Coronary artery (tissue), 2 donors: ENCODE data around the gene NUP93.

ENCODE experiments used
- DNase-seq: peaks from one replicate; pipeline ENCODE4 v3.0.0-alpha.2; 2017; ENCODE audit warnings: low spot score
- H3K27ac ChIP-seq, 2 donors: fragments of 200-600 bp; sonication (generic); one replicate each; pipeline ENCODE4 v1.5.1; 2016 to 2019
- H3K4me3 ChIP-seq: fragments of 200-600 bp; sonication (generic); 2 replicates; pipeline ENCODE4 v1.5.1; 2016; ENCODE audit warnings: mild to moderate bottlenecking, moderate library complexity
- CTCF ChIP-seq: fragments of 200-600 bp; sonication (generic); IDR thresholded peaks from one replicate; pipeline ENCODE4 v1.5.1; 2019; ENCODE audit warnings: antibody characterized with exemption

Gene NUP93

GRCh38 chr16:56851671-56852400, 121.9 kb downstream of the NUP93 start:
- Histone ChIP-seq H3K27ac (no peak overlapping the region), H3K4me3 (no peak overlapping the region)
- no peak for DNase-seq
- TF ChIP-seq CTCF = no peak

DNA sequence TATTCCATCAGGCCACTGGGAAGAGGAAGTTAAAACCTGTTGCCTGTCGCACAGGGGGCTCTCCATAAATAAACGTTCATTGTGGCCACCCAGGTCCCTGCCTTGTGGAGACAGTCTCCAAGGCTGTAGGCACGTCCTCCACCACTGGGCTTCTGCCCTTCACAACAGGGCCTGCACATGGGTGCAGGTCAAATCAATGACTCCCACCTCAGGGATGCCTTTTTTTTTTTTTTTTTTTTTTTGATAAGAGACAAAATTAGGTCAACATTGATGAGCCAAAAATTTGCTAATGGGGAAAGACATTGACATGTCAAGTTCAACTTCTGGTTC, 122.4 kb downstream of the NUP93 start:
- no peak for TF ChIP-seq CTCF
- Histone ChIP-seq H3K27ac (no peak overlapping the region), H3K4me3 (no peak overlapping the region)
- DNase-seq = no peak

GRCh38 chr16:56852968-56853367, 123.0 kb downstream of the NUP93 start:
- no peak for TF ChIP-seq CTCF
- Histone ChIP-seq H3K4me3 (no peak overlapping the region), H3K27ac (no peak overlapping the region)
- DNase-seq = no peak

DNA sequence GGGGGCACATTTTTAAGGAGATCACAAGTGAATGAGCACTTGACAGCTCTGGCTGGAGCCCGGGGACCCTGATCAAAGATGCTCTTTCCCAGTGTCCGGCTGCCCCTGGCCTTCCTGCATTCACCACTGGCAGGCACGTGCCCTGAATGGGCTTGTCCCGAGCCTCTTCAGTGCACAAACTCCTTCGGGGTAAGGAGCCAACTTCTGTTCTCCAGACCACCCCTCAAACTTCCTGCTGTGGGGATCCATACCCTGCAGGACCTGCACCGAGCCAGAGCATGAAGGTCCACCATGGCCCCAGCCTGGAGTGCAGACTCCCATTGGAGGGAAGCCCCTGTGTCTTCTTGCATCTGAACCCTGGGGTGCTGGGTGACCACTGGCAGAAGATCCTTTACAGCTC, 125.3 kb downstream of the NUP93 start:
- no peak for TF ChIP-seq CTCF
- Histone ChIP-seq H3K4me3 (no peak overlapping the region), H3K27ac (no peak overlapping the region)
- no peak for DNase-seq

- Histone ChIP-seq H3K27ac (no peak overlapping the region), H3K4me3 (no peak overlapping the region)
- DNase-seq = no peak
- TF ChIP-seq CTCF = no peak
Observed at GRCh38 chr16:56855946-56856345, 126.0 kb downstream of the NUP93 start.

DNA sequence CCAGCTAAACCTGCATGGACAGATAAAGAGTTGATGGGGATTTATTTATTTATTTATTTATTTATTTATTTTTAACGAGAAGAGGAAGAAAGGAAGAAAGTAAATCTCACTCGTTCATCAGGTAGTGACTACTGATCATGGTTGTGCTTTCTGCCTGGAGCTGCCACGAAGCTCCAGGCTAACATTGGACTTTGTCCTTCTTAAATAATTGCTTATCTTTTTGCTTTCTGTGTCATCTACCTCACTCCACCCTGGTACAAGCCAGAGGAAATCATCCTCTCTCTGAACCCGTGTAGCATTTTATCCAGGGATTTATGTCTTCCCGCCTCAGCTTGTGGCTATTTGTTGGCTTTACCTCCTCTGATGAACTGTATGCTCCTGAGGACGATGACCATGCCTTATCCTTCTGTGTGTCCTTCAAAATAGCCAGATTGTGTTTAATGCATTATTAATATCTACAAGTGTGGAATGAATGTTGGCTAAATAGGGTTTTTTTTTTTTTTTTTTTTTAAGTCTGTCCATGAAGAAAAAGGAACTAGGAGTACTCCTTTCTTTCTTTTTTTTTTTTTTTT, 127.0 kb downstream of the NUP93 start:
- no peak overlapping the region for H3K4me3 ChIP-seq
- TF ChIP-seq CTCF = no peak
- no peak for DNase-seq
- no peak overlapping the region for H3K27ac ChIP-seq

DNA sequence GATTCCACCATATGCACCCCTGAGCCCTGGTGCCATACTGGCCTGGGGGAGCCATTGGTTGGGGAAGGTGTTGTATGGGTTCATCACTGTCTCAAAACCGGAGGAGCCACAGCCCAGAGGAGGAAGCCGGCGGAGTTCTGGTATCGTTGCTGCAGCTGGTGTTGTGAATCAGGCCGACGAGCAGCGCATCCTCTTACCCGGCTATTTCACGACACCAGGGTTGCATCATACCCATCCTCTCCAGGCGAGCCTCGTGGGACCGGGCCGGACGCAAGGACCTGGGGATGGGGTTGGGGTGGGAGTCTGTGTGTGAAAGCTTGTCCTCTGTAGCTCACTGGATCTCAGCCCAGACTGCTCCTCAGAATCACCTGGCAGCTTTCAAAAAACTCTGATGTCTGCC, 128.4 kb downstream of the NUP93 start:
- no peak for DNase-seq
- H3K27ac ChIP-seq = no peak overlapping the region
- no peak overlapping the region for H3K4me3 ChIP-seq
- TF ChIP-seq CTCF = no peak
